Esophagus muscularis mucosa (tissue), 3 donors: ENCODE results near the gene SH3RF3.

Experiments
- POLR2AphosphoS5 ChIP-seq, 2 donors: sonication (generic); formaldehyde crosslinking; IDR thresholded peaks; one replicate each; pipeline ENCODE4 v1.6.1; 2017; ENCODE audit warnings: antibody characterized with exemption in 2 of 2
- TF ChIP-seq, protein P1 (sequence below), 3 experiments: fragments of 200-600 bp in 2 of 3; fragments of 450-650 bp in 1 of 3; sonication (generic) in 2 of 3; IDR thresholded peaks; one replicate each; pipeline ENCODE4 v1.5.1; 2017 to 2019; ENCODE audit warnings: antibody characterized with exemption in 3 of 3, mild to moderate bottlenecking in 2 of 3, moderate library complexity in 1 of 3

DNA sequence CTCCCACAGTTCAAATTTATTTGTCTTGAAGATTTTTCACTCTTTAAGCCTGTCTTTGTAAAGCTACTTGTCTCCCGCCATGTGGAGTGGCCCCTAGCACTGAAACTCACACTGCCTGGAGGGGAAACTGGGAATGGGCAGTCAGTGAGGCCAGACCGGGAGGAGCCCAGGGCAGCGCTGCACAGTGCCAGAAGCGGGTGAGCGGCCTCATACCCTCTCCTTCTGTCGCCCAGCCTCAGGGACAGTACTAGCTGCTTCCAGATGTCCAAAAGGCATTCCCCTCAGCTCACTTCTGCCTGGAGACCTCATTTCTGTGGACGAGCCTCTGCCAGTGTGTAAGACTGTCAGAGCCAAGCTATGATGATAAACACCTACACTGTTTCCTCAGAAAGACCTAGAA is 404.8 kb downstream of the SH3RF3 start:
- TF ChIP-seq POLR2AphosphoS5 (IDR thresholded peaks at IDR 0.05) = no peak
- TF ChIP-seq, protein P1, sequence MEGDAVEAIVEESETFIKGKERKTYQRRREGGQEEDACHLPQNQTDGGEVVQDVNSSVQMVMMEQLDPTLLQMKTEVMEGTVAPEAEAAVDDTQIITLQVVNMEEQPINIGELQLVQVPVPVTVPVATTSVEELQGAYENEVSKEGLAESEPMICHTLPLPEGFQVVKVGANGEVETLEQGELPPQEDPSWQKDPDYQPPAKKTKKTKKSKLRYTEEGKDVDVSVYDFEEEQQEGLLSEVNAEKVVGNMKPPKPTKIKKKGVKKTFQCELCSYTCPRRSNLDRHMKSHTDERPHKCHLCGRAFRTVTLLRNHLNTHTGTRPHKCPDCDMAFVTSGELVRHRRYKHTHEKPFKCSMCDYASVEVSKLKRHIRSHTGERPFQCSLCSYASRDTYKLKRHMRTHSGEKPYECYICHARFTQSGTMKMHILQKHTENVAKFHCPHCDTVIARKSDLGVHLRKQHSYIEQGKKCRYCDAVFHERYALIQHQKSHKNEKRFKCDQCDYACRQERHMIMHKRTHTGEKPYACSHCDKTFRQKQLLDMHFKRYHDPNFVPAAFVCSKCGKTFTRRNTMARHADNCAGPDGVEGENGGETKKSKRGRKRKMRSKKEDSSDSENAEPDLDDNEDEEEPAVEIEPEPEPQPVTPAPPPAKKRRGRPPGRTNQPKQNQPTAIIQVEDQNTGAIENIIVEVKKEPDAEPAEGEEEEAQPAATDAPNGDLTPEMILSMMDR (IDR thresholded peaks at IDR 0.05) = no peak
